Measurements from ENCODE around the gene STAB2. TPM values are rescaled to one million over a fixed set of nuclear protein-coding genes. Genes with fewer than 3 reads are reported as not detected.

The STAB2 gene
- total RNA-seq, 4 donors from 2014 or later: under 0.01 to 2.5 (median 0.43) TPM

DNA sequence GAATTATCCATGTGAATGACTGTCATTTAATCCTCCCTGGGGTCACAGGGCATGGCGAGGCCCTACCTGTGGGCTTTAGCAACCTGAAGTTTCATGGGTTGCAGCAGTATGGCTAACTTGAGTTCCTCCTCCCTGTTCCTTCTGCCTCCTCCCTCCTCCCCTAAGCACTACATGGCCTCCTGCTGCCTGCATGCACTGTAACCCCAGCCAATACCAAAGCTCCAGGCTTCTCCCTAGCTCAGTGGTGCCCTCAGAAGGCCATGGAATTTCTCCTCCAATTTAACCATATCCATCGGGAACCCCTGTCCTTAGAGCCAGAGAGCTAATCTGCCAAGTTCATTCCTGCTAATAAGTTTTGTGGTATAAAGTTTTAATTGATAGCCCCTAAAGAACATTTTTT, 158.9 kb downstream of the STAB2 start:
- no peak for ATAC-seq (ENCODE audit: low FRiP score)
- DNase-seq (ENCODE audit: low spot score): no peak
- TF ChIP-seq CTCF (IDR thresholded peaks at IDR 0.05): no peak

GRCh38 chr12:103748002-103748401, 160.9 kb downstream of the STAB2 start:
- ATAC-seq (ENCODE audit: low FRiP score) (no peak), DNase-seq (ENCODE audit: low spot score) (no peak)
- no peak for TF ChIP-seq CTCF (IDR thresholded peaks at IDR 0.05)

DNA sequence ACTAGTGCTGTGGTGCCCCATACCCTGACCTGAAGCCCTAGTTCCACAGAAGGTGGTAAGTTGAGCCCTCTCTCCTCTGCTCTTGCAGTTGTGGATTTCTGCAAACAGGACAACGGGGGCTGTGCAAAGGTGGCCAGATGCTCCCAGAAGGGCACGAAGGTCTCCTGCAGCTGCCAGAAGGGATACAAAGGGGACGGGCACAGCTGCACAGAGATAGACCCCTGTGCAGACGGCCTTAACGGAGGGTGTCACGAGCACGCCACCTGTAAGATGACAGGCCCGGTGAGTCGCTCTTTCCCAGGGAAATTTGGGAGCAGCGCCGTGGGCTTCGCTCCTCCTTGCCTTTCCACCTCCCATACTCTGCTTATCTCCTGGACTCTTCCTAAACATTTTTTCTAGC, 161.8 kb downstream of the STAB2 start:
- no peak for TF ChIP-seq CTCF (IDR thresholded peaks at IDR 0.05)
- no peak for DNase-seq (ENCODE audit: low spot score)
- ATAC-seq (ENCODE audit: low FRiP score): no peak

DNA sequence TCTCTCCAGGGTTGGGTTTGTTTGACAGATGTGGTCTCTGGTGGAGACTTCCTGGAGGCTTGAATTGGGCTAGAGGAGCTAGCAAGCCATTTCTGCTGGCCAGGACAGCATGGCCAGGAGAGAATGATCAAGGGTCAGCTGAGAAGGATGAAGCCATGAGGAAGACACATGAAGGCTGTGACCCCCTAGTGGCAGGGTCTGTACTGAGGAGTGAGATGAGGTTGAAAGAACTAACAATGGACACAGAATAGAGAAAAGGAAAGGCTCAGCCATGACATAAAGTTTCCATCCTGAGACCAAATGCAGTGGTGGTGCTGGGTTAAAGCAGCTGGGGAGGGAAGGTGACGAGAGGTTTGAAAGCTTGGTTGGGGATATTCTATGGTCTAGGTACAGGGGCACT, 164.1 kb downstream of the STAB2 start:
- no peak for DNase-seq (ENCODE audit: low spot score)
- TF ChIP-seq CTCF (IDR thresholded peaks at IDR 0.05): no peak
- no peak for ATAC-seq (ENCODE audit: low FRiP score)

DNA sequence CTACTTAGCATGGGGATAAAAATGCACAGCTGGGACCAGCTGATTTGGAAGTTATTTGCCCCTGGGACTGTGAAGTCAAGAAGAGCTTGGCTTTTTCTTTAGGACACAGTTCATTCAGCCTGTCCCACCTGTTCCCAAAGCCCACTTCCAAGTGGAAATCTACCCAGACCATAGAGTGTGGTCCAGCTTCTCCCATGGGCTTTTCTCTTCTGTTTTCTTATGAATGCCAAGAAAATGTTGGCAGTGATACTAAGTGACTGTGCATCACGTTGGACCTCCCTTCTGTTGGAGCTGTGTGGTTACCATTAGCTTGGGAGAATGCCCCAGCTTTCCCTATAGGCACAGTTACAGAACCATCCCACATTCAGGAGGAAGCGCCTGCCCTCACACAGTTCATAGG, 164.5 kb downstream of the STAB2 start:
- DNase-seq (ENCODE audit: low spot score) (no peak), ATAC-seq (ENCODE audit: low FRiP score) (no peak)
- TF ChIP-seq CTCF (IDR thresholded peaks at IDR 0.05): no peak

DNA sequence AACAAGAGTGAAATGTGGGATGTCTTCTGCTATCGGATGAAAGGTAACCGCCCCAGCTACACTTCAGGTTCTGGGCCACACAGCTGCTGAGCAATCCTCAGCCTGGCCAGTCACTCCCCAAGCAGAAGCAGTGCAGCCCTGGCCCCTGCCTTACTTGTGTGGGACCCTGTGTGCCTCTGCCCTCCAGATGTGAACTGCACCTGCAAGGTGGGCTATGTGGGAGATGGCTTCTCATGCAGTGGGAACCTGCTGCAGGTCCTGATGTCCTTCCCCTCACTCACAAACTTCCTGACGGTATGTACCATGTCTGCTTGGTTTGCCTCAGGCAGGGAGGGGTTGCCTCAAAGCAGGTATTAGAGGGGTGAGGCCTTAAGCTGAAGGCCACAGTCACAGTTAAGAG, 168.4 kb downstream of the STAB2 start:
- TF ChIP-seq CTCF (IDR thresholded peaks at IDR 0.05): no peak
- no peak for DNase-seq (ENCODE audit: low spot score)
- ATAC-seq (ENCODE audit: low FRiP score): no peak

DNA sequence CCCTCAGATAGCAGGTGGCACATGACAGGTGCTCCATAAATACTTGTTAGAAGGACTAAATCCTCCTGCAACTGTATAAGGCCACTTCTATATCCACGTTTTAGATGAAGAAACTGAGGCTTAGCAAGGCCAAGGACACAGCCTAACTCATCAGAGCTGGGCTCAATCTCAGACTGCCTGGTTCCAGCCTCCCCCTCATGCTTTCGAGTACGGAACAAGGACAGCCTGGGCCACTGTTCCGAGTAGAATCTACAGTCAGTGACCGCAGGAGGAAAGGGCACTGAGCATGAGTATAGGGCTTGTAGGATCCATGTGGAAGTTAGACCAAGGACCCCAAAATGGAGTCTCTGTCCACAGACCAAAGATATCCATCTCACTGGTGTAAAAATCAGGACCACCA, 169.4 kb downstream of the STAB2 start:
- no peak for DNase-seq (ENCODE audit: low spot score)
- no peak for TF ChIP-seq CTCF (IDR thresholded peaks at IDR 0.05)
- ATAC-seq (ENCODE audit: low FRiP score): no peak
